GM18870 (cell line): ENCODE data around the gene GSTCD.
"Not testable (repeated sequence)": the region's sequence is repeated elsewhere in the genome, so short reads cannot be mapped to it uniquely, and the experiment has no call there.

Experiments
- ATAC-seq: cut with Tn5 transposase; IDR thresholded peaks from one replicate; pipeline ENCODE4 v1.9.1; 2021; ENCODE audit warnings: moderate library complexity; ENCODE audit not compliant: unreplicated experiment

The GSTCD gene

DNA sequence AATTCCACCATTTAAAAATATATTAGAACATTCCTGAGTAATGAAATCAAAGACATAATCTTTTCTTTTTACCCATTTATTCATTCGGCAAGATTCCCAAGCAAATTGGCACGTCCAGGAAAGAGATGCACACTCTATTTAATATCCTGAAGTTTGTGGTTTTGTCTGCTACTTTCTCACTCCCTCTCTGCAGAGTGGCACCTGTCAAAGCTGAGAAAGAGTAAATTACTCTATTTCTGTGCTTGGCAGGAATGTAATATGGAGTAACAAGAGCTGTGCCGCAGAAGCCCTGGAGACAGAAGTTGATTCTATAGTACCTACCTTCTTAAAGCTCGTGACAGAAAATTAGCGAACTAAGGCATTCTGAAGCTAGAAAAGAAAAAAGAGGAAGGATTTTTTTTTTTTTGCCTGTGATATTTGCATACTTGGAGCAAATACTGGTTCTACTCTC lies 5.5 kb downstream of the GSTCD start:
- peak; percentile 42 for ATAC-seq

DNA sequence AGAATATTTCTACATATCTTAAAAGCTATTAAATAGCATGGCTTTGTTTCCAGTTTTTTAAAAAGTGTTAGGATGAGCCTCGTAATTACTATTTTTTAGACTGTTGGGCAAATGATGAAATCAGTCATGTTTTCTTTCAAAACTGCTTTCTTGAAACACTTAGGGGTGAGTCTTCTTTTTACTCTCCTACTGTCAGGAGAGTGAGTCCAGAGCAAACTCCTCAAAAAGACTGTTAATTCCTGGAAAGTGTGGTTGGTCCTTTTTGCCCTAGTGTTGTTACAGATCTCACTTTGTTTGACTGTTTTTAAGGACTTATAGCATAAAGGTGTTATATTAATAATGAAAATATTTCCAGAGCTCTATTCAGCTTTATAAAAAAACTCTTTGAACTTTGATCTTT lies 6.3 kb downstream of the GSTCD start:
- no peak for ATAC-seq

- ATAC-seq, result no peak
These were observed 7.2 kb downstream of the GSTCD start for GRCh38 chr4:105715692-105716278.

DNA sequence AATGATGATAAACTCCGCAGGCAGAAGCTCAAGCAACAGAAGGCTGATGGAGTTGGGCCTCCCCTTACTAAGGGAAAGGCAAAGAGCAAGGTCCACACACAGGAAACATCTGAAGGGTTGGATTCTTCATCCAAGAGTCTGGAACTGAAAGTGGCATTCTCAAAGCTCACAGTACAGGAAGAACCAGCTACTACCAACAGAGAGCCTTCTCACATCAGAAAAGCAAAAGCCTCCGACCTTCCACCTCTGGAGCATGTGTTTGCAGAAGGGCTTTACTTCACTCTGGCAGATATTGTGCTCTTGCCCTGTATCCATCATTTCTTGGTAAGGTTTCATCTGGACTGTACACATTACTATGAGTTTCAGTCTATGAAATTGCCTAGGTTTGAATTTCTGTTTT lies 10.6 kb downstream of the GSTCD start:
- no peak for ATAC-seq

DNA sequence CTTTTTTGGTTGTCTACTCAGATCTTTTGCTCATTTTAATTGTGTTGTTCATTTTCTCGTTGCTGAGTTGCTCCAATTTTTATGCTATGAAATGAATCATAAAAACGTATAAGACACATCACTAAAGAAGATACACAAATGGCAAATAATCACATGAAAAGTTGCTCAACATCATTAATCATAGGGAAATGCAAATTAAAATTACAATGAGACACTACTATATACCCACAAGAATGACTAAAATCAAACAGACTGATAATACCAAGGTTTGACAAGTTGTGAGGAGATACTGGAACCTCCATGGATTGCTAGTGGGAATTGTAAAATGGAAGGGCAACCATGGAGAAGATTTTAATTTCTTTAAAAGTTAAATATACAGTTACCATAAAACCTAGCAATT lies 17.0 kb downstream of the GSTCD start:
- ATAC-seq, result no peak

DNA sequence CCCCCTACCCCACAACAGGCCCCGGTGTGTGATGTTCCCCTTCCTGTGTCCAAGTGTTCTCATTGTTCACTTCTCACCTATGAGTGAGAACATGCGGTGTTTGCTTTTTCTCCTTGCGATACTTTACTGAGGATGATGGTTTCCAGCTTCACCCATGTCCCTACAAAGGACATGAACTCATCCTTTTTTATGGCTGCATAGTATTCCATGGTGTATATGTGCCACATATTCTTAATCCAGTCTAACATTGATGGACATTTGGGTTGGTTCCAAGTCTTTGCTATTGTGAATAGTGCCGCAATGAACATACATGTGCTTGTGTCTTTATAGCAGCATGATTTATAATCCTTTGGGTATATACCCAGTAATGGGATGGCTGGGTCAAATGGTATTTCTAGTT lies 21.3 kb downstream of the GSTCD start:
- not testable (repeated sequence) for ATAC-seq

- not testable (repeated sequence) for ATAC-seq
These were observed 26.6 kb downstream of the GSTCD start for GRCh38 chr4:105735217-105735616.

DNA sequence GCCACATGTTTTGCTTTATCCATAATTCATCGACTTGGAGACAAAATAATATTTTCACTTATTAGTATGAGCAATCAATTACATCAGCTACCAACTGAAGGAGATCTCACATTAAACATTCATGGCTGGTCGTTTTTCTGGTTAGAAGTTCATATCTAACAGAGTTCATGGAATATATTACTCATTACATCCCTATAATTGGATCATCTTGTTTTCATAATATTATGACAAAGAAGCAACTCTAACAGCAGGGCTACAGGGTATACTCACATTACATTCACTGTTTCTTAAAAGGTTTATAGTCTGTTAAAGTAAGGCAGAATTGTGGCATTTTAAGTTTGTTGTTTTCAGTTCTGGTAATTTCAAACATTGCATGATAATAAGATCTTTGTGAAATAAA lies 33.0 kb downstream of the GSTCD start:
- ATAC-seq, result no peak

DNA sequence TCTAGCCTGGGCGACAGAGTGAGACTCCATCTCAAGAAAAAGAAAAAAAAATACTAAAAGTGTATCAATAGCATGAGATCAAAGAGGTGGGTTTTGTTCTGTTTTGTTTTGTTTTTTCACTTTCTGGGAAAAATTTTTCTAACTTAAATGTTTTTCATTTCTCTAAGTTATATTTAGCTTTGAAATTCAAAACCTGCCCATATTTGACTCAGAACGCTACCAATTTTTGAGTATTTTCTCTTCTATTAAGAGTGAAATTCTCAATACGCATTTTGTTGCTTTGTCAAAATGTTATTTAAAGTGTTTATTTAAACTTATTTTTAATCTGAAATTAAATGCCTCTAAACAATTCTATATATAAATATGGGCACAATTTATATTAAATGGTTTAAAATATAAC lies 39.6 kb downstream of the GSTCD start:
- no peak for ATAC-seq

- no peak for ATAC-seq
These were observed 43.2 kb downstream of the GSTCD start for GRCh38 chr4:105751718-105752299.

DNA sequence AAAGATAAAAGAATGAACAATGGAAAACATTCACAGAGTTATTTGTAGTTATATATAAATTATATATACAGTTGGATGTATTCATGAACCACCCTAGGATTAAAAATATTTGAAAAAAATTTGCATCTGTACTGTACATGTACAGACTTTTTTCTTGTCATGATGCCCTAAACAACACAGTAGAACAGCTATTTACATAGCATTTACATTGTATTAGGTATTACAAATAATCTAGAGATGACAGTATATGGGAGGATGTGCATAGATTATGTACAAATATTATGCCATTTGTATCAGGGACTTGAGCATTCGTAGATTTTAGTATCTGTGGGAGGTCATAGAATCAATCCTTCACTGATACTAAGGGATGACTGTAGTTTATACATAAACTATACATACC lies 44.8 kb downstream of the GSTCD start:
- ATAC-seq, result no peak

DNA sequence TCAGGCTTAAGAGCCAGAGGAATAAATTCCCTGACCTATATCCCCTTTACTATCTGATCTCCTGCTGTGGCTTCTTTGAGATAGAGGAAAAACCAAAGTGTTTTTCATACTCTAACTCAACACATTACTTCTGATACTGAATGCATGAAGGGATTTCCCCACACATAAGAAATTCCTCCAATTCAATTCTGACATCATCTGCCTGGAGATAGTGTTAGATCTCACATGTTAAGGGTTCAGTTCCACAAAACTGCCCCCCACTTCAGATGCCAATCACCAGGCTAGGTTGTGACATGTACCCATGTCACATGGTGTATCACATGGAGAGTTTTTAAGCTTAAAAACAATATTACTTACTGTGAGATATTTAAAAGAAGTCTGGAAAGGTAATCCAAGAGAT lies 46.8 kb downstream of the GSTCD start:
- ATAC-seq, result no peak

- no peak for ATAC-seq
These were observed 50.4 kb downstream of the GSTCD start for GRCh38 chr4:105758958-105759357.

GRCh38 chr4:105765690-105766407 lies 57.3 kb downstream of the GSTCD start:
- ATAC-seq, result no peak

DNA sequence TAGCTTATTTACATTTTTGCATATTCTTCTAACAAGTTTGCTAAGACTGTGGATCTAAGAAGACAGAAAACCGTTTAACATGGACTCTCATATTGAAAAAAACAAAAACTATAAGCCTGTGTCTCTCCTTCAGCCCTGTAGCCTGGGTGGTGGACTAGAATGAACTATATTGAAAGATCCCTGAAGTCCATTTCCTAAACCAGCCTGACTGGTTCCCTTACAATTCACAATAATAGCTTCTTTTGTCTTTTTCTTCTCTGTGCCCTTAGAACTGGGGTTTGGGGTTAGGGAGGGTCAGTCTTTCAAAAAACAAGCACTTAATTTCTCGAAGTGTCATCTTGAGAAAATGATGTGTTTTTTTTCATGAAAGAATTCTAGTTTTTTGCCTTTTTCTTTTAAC lies 59.0 kb downstream of the GSTCD start:
- no peak for ATAC-seq

DNA sequence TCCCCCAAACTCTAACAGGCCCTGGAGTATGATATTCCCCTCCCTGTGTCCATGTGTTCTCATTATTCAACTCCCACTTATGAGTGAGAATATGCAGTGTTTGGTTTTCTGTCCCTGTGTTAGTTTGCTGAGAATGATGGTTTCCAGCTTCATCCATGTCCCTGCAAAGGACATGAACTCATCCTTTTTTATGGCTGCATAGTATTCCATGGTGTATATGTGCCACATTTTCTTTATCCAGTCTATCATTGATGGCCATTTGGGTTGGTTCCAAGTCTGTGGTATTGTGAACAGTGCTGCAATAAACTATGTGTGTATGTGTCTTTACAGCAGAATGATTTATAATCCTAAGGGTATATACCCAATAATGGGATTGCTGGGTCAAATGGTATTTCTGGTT lies 61.9 kb downstream of the GSTCD start:
- not testable (repeated sequence) for ATAC-seq

GRCh38 chr4:105772065-105772464 lies 63.5 kb downstream of the GSTCD start:
- not testable (repeated sequence) for ATAC-seq

DNA sequence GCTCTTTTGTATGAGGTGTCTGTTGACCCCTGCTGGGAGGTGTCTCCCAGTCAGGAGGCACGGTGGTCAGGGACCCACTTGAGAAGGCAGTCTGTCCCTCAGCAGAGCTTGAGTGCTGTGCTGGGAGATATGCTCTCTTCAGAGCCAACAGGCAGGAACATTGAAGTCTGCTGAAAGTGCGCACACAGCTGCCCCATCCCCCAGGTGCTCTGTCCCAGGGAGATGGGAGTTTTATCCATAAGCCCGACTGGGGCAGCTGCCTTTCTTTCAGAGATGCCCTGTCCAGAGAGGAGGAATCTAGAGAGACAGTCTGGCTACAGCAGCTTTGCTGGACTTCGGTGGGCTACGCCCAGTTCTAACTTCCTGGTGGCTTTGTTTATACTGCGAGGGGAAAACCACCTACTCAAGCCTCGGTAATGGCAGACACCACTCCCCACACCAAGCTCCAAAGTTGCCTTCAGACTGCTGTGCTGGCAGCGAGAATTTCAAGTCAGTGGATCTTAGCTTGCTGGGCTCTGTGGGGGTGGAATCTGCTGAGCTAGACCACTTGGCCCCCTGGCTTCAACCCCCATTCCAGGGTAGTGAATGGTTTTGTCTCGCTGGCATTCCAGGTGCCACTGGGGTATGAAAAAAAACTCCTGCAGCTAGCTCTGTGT lies 67.3 kb downstream of the GSTCD start:
- ATAC-seq, result not testable (repeated sequence)

DNA sequence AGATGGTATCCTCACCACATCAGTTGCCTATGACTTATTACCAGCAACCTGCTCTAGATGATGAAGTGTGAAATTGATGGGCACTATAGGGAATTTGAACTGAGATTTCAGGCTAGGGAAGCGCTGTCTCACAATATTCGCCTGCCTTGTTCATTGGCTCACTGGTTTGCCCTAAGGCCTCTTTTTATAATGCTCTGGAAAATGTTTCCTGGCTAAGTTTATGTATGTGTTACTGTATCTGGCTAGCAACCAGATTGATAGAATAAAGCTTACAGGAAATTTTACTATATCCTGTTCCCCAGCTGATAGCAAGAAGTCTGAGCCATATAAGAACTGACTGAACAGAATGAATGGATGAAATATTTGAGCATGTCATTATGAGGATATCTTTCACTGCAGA lies 71.6 kb downstream of the GSTCD start:
- no peak for ATAC-seq

DNA sequence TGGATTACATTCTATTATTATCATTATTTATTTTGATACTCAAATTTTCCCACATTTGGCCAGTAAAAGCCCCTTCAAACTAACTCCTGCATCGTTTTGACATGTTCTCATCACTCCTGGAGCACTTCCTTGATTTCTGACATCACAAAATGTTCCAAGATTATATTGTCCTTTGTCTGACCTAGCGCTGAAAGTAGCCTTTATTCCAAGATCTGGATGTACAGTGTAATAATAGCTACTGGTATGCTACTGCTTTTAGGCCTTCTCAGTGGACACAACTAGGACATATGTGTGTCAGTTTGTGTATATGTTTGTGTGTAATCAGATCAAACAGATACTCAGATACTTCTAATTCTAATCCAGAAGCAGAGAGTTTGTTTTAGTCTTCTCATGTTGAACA lies 76.2 kb downstream of the GSTCD start:
- ATAC-seq, result no peak

DNA sequence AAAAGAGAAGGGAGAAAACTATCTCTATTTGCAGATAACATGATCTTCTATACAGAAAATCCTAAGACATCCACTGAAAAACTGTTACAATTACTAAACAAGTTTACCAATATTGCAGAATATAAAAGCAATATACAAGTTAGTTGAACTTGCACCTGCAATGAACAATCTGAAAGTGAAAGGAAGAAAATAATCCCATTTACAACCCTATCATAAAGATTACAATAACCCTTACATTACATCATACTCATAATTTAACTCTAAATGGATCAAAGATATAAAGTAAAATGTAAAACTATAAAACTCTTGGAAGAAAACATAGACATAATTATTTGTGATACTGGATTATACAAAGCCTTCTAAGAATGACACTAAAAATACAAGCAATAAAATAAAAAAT lies 77.2 kb downstream of the GSTCD start:
- no peak for ATAC-seq

DNA sequence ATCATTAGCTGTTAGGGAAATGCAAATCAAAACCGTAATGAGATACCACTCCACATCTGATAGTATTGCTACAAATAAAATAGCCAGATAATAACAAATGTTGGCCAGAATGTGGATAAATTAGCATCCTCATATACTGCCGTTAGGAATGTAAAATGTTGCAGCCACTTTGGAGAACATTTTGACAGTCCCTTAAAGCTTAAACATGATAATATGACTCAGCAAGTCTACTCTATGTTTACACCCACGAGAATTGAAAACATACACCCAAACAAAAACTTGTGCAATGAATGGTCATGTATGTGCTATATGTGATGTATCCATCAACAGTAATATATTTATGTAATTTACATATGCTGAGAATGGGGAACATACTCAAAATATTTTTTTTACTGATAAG lies 78.2 kb downstream of the GSTCD start:
- ATAC-seq, result no peak
